ENCODE results near the gene EFHD2.

DNA sequence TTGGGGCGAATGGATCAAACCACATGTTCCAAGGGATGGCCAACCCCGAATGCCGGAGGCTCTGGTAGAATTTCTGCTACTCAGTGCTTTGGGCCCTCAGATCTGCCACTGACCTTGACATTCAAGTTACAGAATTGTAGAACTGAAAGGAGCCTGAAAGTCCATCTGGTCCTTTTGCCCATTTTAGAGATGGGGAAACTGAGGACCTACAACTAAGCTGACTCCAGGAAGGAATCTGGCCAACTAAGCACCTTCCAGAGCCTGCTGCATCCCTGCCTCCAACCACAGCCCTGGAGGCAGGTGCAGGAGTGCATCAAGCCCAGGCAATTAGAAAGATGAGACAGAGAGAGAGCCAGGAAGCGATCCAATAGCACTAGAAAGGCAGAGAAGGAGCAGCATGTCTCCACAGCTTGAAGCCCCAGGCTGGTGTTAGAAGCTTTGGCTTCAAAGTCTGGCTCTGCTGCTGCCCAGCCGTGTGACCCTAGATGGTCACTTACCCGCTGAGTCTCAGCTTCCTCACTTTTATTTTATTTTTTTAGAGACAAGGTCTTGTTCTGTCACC, 27.3 kb downstream of the EFHD2 start:
- TF ChIP-seq CTCF (IDR thresholded peaks at IDR 0.05), result no peak
- no peak for TF ChIP-seq SIN3A (IDR thresholded peaks at IDR 0.05; ENCODE audit: borderline replicate concordance, insufficient read depth, low read depth, low read length)
- no peak for TF ChIP-seq POLR2AphosphoS5 (IDR thresholded peaks at IDR 0.05; ENCODE audit: low read depth, low read length)
- no peak for TF ChIP-seq TCF7L2 (IDR thresholded peaks at IDR 0.05; ENCODE audit: low read depth, low read length)
